GM13977 (cell line): ENCODE results near the gene ZC3HAV1L.

Experiments
- DNase-seq: peaks from one replicate; pipeline ENCODE4 v3.0.0; 2012; ENCODE audit warnings: low spot score
- in situ Hi-C: fragments of 300-500 bp; cut with MboI; formaldehyde crosslinking; loops from one replicate; pipeline ENCODE4 v1.12.0; 2022; ENCODE audit warnings: low sequenced_read_pairs, low pct_unique_long_range_greater_than_20kb, mixed read lengths, inconsistent platforms; ENCODE audit not compliant: unreplicated experiment
- TF ChIP-seq, protein P1 (sequence below): IDR thresholded peaks from 2 replicates; pipeline ENCODE4 v1.5.1; 2012; ENCODE audit warnings: mild to moderate bottlenecking, control low read depth; ENCODE audit not compliant: insufficient read depth; ENCODE audit errors: extremely low read depth, missing control alignments

ZC3HAV1L gene

GRCh38 chr7:139068544-139069399 is 32.9 kb upstream of the ZC3HAV1L start:
- in situ Hi-C loops, result no loop called here
- no peak for DNase-seq
- TF ChIP-seq, protein P1, sequence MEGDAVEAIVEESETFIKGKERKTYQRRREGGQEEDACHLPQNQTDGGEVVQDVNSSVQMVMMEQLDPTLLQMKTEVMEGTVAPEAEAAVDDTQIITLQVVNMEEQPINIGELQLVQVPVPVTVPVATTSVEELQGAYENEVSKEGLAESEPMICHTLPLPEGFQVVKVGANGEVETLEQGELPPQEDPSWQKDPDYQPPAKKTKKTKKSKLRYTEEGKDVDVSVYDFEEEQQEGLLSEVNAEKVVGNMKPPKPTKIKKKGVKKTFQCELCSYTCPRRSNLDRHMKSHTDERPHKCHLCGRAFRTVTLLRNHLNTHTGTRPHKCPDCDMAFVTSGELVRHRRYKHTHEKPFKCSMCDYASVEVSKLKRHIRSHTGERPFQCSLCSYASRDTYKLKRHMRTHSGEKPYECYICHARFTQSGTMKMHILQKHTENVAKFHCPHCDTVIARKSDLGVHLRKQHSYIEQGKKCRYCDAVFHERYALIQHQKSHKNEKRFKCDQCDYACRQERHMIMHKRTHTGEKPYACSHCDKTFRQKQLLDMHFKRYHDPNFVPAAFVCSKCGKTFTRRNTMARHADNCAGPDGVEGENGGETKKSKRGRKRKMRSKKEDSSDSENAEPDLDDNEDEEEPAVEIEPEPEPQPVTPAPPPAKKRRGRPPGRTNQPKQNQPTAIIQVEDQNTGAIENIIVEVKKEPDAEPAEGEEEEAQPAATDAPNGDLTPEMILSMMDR, result no peak

DNA sequence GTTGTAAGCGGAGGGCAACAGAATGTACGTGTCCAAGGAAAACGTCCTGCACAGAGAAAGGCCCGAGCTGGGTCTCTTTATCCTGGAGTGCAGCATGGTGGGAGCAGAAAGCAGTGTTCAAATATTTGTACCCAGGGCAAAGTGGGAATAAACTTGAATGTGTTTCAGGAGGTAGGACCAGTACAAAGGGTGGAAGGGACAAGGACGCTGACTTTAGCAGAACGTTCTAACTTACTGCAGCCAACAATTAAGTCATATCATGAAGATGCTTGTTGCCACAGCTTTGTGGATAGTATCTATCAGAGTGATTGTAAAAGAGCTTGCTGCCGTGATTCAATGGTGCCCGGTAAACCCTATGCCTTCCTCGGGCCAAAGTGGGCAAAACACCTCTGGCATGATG is 30.5 kb upstream of the ZC3HAV1L start:
- DNase-seq, result no peak
- TF ChIP-seq, protein P1, result no peak
- in situ Hi-C loops, result no loop called here

DNA sequence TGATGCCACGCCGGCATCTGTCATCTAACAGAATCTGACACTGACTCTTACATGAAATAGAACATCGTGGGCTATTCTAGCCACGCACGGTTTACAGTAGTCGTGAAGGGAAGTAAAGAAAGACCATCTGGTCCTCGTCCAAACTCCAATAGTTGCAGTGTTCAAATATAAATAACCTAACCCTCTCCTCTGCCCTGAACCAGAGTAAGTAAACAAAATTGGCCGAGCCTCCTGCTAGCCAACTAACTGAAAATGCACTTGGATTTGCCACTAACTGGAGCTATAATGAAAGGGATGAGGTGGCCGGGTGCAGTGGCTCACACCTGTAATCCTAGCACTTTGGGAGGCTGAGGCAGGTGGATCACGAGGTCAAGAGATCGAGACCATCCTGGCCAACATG is 29.5 kb upstream of the ZC3HAV1L start:
- TF ChIP-seq, protein P1, result no peak
- DNase-seq, result no peak
- in situ Hi-C loops, result no loop called here

- in situ Hi-C loops, result no loop called here
- no peak for DNase-seq
- TF ChIP-seq, protein P1, result no peak
These were observed 25.6 kb upstream of the ZC3HAV1L start for GRCh38 chr7:139061416-139061815.

GRCh38 chr7:139060695-139061237 is 24.9 kb upstream of the ZC3HAV1L start:
- DNase-seq, result no peak
- TF ChIP-seq, protein P1, result no peak
- in situ Hi-C loops, result no loop called here

GRCh38 chr7:139059905-139060304 is 24.1 kb upstream of the ZC3HAV1L start:
- in situ Hi-C loops, result no loop called here
- TF ChIP-seq, protein P1, result no peak
- no peak for DNase-seq
